IMR-90 (cell line): Measurements from ENCODE around the gene SMIM21. TPM values are rescaled to one million over a fixed set of nuclear protein-coding genes. Genes with fewer than 3 reads are reported as not detected.

Experiments used
- ATAC-seq: fragments of 200-7000 bp; cut with Tn5 transposase; 2 replicates; pipeline ENCODE4 v1.9.1; 2020; ENCODE audit warnings: low read depth, mild to moderate bottlenecking, moderate library complexity
- BruUV-seq: library from RNA; stranded (reverse); fragments of 400-500 nt; replicated peaks from 2 replicates; lab custom pipeline; 2021; lab: Mats Ljungman, UMichigan
- CTCF ChIA-PET: fragments of 300-600 bp; formaldehyde crosslinking; extraction: SDS; loops from one replicate; lab custom pipeline; 2021; ENCODE audit warnings: antibody characterized with exemption; lab: Yijun Ruan, JAX
- POLR2A ChIA-PET: fragments of 300-600 bp; sonication (Branson Sonifier 250); formaldehyde crosslinking; loops from one replicate; lab custom pipeline; 2022; ENCODE audit warnings: antibody characterized with exemption; ENCODE audit not compliant: unreplicated experiment; lab: Charles Lee
- DNase-seq: peaks from one replicate; pipeline ENCODE4 v3.0.0; 2013
- H2AFZ ChIP-seq: replicated peaks from 2 replicates; pipeline ENCODE3; 2013; ENCODE audit warnings: low read length, mild to moderate bottlenecking; ENCODE audit not compliant: poor library complexity
- H2AK5ac ChIP-seq: 2 replicates; pipeline ENCODE4 v1.6.1; 2013; ENCODE audit warnings: low read depth, low read length, inconsistent platforms
- H2AK9ac ChIP-seq: replicated peaks from 2 replicates; pipeline ENCODE3; 2013; ENCODE audit warnings: mild to moderate bottlenecking, low read depth, low read length, moderate library complexity; ENCODE audit not compliant: poor library complexity
- H2BK120ac ChIP-seq: 2 replicates; pipeline ENCODE4 v1.6.1; 2013; ENCODE audit warnings: low read depth, low read length, inconsistent platforms
- H2BK15ac ChIP-seq: 3 replicates; pipeline ENCODE4 v1.6.1; 2013; ENCODE audit warnings: low read depth, low read length, inconsistent platforms
- H2BK20ac ChIP-seq: 2 replicates; pipeline ENCODE4 v1.6.1; 2013; ENCODE audit warnings: low read depth, mild to moderate bottlenecking, inconsistent platforms, low read length, moderate library complexity
- H2BK5ac ChIP-seq: 2 replicates; pipeline ENCODE4 v1.6.1; 2013; ENCODE audit warnings: mild to moderate bottlenecking, low read depth, low read length, inconsistent platforms; ENCODE audit not compliant: poor library complexity, severe bottlenecking
- H3K14ac ChIP-seq: replicated peaks from 2 replicates; pipeline ENCODE4 v1.6.1; 2013; ENCODE audit warnings: low read depth, low read length, inconsistent platforms
- H3K18ac ChIP-seq: 2 replicates; pipeline ENCODE4 v1.6.1; 2013; ENCODE audit warnings: low read depth, low read length, control low read depth
- H3K23ac ChIP-seq: 2 replicates; pipeline ENCODE4 v1.6.1; 2013; ENCODE audit warnings: low read depth, low read length, inconsistent platforms
- H3K27ac ChIP-seq: 2 replicates; pipeline ENCODE4 v1.5.1; 2013; ENCODE audit warnings: mild to moderate bottlenecking, control low read depth, low read length; ENCODE audit not compliant: insufficient read depth
- H3K27me3 ChIP-seq: 2 replicates; pipeline ENCODE4 v1.6.1; 2013; ENCODE audit warnings: low read length; ENCODE audit not compliant: control insufficient read depth, insufficient read depth
- H3K36me3 ChIP-seq: 2 replicates; pipeline ENCODE4 v1.6.1; 2013; ENCODE audit warnings: low read length, mixed read lengths; ENCODE audit not compliant: control insufficient read depth, insufficient read depth
- H3K4ac ChIP-seq: 2 replicates; pipeline ENCODE4 v1.6.1; 2013; ENCODE audit warnings: low read depth, low read length, inconsistent platforms
- H3K4me1 ChIP-seq: 2 replicates; pipeline ENCODE4 v1.6.1; 2013; ENCODE audit warnings: low read length, mixed read lengths; ENCODE audit not compliant: control insufficient read depth, insufficient read depth
- H3K4me2 ChIP-seq: 2 replicates; pipeline ENCODE4 v1.6.1; 2013; ENCODE audit warnings: low read depth, mild to moderate bottlenecking, control low read depth, low read length, moderate library complexity
- H3K4me3 ChIP-seq: 2 replicates; pipeline ENCODE4 v1.5.1; 2013; ENCODE audit warnings: low read depth, mild to moderate bottlenecking, control low read depth, low read length, moderate library complexity; ENCODE audit not compliant: insufficient read depth
- H3K56ac ChIP-seq: 2 replicates; pipeline ENCODE4 v1.6.1; 2013; ENCODE audit warnings: low read length, inconsistent platforms; ENCODE audit not compliant: insufficient read depth; ENCODE audit errors: extremely low read depth
- H3K79me1 ChIP-seq, 2 experiments: 2 replicates each; pipeline ENCODE4 v1.6.1; 2013; ENCODE audit warnings: low read length in 2 of 2, inconsistent platforms in 1 of 2, low read depth in 1 of 2
- H3K9ac ChIP-seq: 2 replicates; pipeline ENCODE4 v1.6.1; 2013; ENCODE audit warnings: low read depth, low read length, control low read depth
- H3K9me1 ChIP-seq: 2 replicates; pipeline ENCODE4 v1.6.1; 2013; ENCODE audit warnings: low read length, inconsistent platforms; ENCODE audit not compliant: insufficient read depth
- H3K9me3 ChIP-seq: 2 replicates; pipeline ENCODE4 v1.6.1; 2013; ENCODE audit warnings: low read length; ENCODE audit not compliant: control insufficient read depth, insufficient read depth
- H4K20me1 ChIP-seq: 2 replicates; pipeline ENCODE4 v1.6.1; 2013; ENCODE audit warnings: low read length, inconsistent platforms; ENCODE audit not compliant: insufficient read depth
- H4K5ac ChIP-seq: 2 replicates; pipeline ENCODE4 v1.6.1; 2013; ENCODE audit warnings: mild to moderate bottlenecking, low read depth, low read length, control low read depth
- H4K8ac ChIP-seq, 2 experiments: 2 replicates each; pipeline ENCODE4 v1.6.1; 2013; ENCODE audit warnings: low read depth in 2 of 2, low read length in 2 of 2, control low read depth in 1 of 2, inconsistent platforms in 1 of 2
- H4K91ac ChIP-seq: 2 replicates; pipeline ENCODE4 v1.6.1; 2013; ENCODE audit warnings: low read depth, low read length, inconsistent platforms; ENCODE audit not compliant: insufficient read depth
- BHLHE40 ChIP-seq: fragments of 150-350 bp; IDR thresholded peaks from 2 replicates; pipeline ENCODE4 v1.6.1; 2016; ENCODE audit warnings: mild to moderate bottlenecking, low read depth, low read length
- FOS ChIP-seq: fragments of 150-350 bp; IDR thresholded peaks from 2 replicates; pipeline ENCODE4 v1.6.1; 2016; ENCODE audit warnings: low read depth, low read length
- MAZ ChIP-seq: IDR thresholded peaks from 2 replicates; pipeline ENCODE4 v1.6.1; 2012; ENCODE audit warnings: low read depth, mild to moderate bottlenecking, low read length, improper control_type of control experiment, moderate library complexity, borderline replicate concordance
- POLR2A ChIP-seq: IDR thresholded peaks from 2 replicates; pipeline ENCODE4 v1.6.1; 2012; ENCODE audit warnings: mild to moderate bottlenecking, low read depth, low read length
- RAD21 ChIP-seq: IDR thresholded peaks from 2 replicates; pipeline ENCODE4 v1.6.1; 2012; ENCODE audit warnings: low read length, improper control_type of control experiment
- RFX5 ChIP-seq: IDR thresholded peaks from 2 replicates; pipeline ENCODE4 v1.8.0; 2012; ENCODE audit warnings: low read depth, mild to moderate bottlenecking, low read length, moderate library complexity
- SMC3 ChIP-seq: fragments of 150-350 bp; IDR thresholded peaks from 2 replicates; pipeline ENCODE4 v1.6.1; 2016; ENCODE audit warnings: low read depth, mild to moderate bottlenecking, antibody characterized with exemption, low read length, moderate library complexity
- WGBS, 2 experiments: methylation state at CpG; one replicate each; pipeline versions ENCODE4 v1.1.5 to v1.1.7; 2013; ENCODE audit warnings: missing lambda C conversion rate in 2 of 2; ENCODE audit not compliant: insufficient read length in 1 of 2; ENCODE audit errors: extremely low coverage in 2 of 2; 5-methylcytosine and 5-hydroxymethylcytosine counted together
- dilution Hi-C: fragments of 300-500 bp; cut with HindIII; formaldehyde crosslinking; loops from one replicate; pipeline ENCODE4 v1.14.3; 2018; ENCODE audit warnings: low sequenced_read_pairs; ENCODE audit not compliant: unreplicated experiment
- in situ Hi-C: fragments of 300-500 bp; cut with MboI; formaldehyde crosslinking; loops from 3 replicates; pipeline ENCODE4 v1.14.3; 2019; ENCODE audit warnings: low sequenced_read_pairs, inconsistent platforms, mixed read lengths
- intact Hi-C: fragments of 100-400 bp; cut with micrococcal nuclease; formaldehyde crosslinking; loops from 2 replicates; pipeline ENCODE4 v1.10.0; 2022
- polyA plus RNA-seq, 3 experiments: library from polyadenylated mRNA; depleted of rRNA; stranded (reverse); fragments of >200 nt; gene quantifications; 2 replicates each; pipeline ENCODE4 v1.2.3, GENCODE V29; 2012; ENCODE audit warnings: low replicate concordance in 1 of 3
- total RNA-seq: library from RNA; depleted of rRNA; stranded (reverse); fragments of >200 nt; gene quantifications from 2 replicates; pipeline ENCODE4 v1.2.3, GENCODE V29; 2012
- TF ChIP-seq, protein P1 (sequence below): fragments of 150-350 bp; IDR thresholded peaks from 2 replicates; pipeline ENCODE4 v1.6.1; 2017; ENCODE audit warnings: mild to moderate bottlenecking, antibody characterized with exemption, low read length, low read depth

The SMIM21 gene
- total and polyA plus RNA-seq, 2 of the 4 experiments (the other 2 are of a cell fraction) = not detected

- no peak overlapping the region for H3K4ac ChIP-seq
- 100% methylated on average over 5 of the region's 13 CpGs; no CpG with 5 or more reads in 1 of the 2 experiments for WGBS, 2 experiments
- no peak for DNase-seq
- ATAC-seq = no peak
- H3K4me3 ChIP-seq = no peak overlapping the region
- H3K36me3 ChIP-seq = no peaks in the 10 kb centered on the region
- dilution Hi-C loops = no loop called here
- H2AFZ ChIP-seq = no peak overlapping the region
- no peak overlapping the region for H2AK9ac ChIP-seq
- H4K20me1 ChIP-seq = no peaks in the 10 kb centered on the region
- in situ Hi-C loops = no loop called here
- no peak overlapping the region for H4K5ac ChIP-seq
- no peaks in the 10 kb centered on the region for H3K79me1 ChIP-seq
- H2BK20ac ChIP-seq = no peak overlapping the region
- no peaks in the 10 kb centered on the region for H3K9me3 ChIP-seq
- H2BK15ac ChIP-seq = no peak overlapping the region
- no peak overlapping the region for H3K9ac ChIP-seq
- H3K18ac ChIP-seq = no peak overlapping the region
- CTCF ChIA-PET = no interaction called here
- intact Hi-C loops = no loop called here
- H4K91ac ChIP-seq = no peak overlapping the region
- no TSS peak for BruUV-seq
- no peaks in the 10 kb centered on the region for H3K4me1 ChIP-seq
- H2BK120ac ChIP-seq = no peak overlapping the region
- H3K27ac ChIP-seq = no peak overlapping the region
- no peaks in the 10 kb centered on the region; the same call in 1 of the 2 replicates for H3K9me1 ChIP-seq
- no peak for TF ChIP-seq MAZ
- TF ChIP-seq, protein P1, sequence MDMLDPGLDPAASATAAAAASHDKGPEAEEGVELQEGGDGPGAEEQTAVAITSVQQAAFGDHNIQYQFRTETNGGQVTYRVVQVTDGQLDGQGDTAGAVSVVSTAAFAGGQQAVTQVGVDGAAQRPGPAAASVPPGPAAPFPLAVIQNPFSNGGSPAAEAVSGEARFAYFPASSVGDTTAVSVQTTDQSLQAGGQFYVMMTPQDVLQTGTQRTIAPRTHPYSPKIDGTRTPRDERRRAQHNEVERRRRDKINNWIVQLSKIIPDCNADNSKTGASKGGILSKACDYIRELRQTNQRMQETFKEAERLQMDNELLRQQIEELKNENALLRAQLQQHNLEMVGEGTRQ = no peak
- no peak for TF ChIP-seq BHLHE40
- no peak for TF ChIP-seq RAD21
- TF ChIP-seq RFX5 = no peak
- no peak for TF ChIP-seq SMC3
- TF ChIP-seq POLR2A = no peak
- TF ChIP-seq FOS = no peak
- no peak overlapping the region for H3K23ac ChIP-seq
- no peak overlapping the region for H2AK5ac ChIP-seq
- H3K27me3 ChIP-seq = no peaks in the 10 kb centered on the region
- H4K8ac ChIP-seq = no peak overlapping the region
- POLR2A ChIA-PET = no interaction called here
- H3K14ac ChIP-seq = no peak overlapping the region
- no peak overlapping the region for H3K4me2 ChIP-seq
- H3K56ac ChIP-seq = no peak overlapping the region
- H2BK5ac ChIP-seq = no peak overlapping the region
These were observed 36.9 kb upstream of the SMIM21 start for GRCh38 chr18:75464356-75464755.
